ENCODE results near the gene RPS2.
"Not testable (repeated sequence)": the region's sequence is repeated elsewhere in the genome, so short reads cannot be mapped to it uniquely, and the experiment has no call there.

RPS2 gene

GRCh38 chr16:1968146-1968953, 3.7 kb upstream of the RPS2 start:
- H3K4me3 ChIP-seq (replicated peaks; ENCODE audit: low read depth, low read length), result no peak overlapping the region
- no peak for TF ChIP-seq CTCF (IDR thresholded peaks at IDR 0.05; ENCODE audit: low read depth, low read length, missing control alignments)
- no peak for DNase-seq (ENCODE audit: extremely low read depth, low read depth)

- no peak for DNase-seq (ENCODE audit: extremely low read depth, low read depth)
- peak within 1 kb of the TSS; percentile 86 for H3K4me3 ChIP-seq (replicated peaks; ENCODE audit: low read depth, low read length)
- TF ChIP-seq CTCF (IDR thresholded peaks at IDR 0.05; ENCODE audit: low read depth, low read length, missing control alignments), result no peak
These were observed 1.8 kb upstream of the RPS2 start, which contains the start of gene RNF151 for GRCh38 chr16:1966460-1966859. Gene RNF151 (plus strand): TSS chr16:1966856. CDS start chr16:1966882, 26 bp downstream.

- no peak for DNase-seq (ENCODE audit: extremely low read depth, low read depth)
- no peak for TF ChIP-seq CTCF (IDR thresholded peaks at IDR 0.05; ENCODE audit: low read depth, low read length, missing control alignments)
- H3K4me3 ChIP-seq (replicated peaks; ENCODE audit: low read depth, low read length), result peak overlapping the region; percentile 86
These were observed 873 bp upstream of the RPS2 start for GRCh38 chr16:1965396-1966001.

GRCh38 chr16:1963806-1964505, 670 bp downstream of the RPS2 start:
- no peak for DNase-seq (ENCODE audit: extremely low read depth, low read depth)
- peak overlapping the region; percentile 86 for H3K4me3 ChIP-seq (replicated peaks; ENCODE audit: low read depth, low read length)
- TF ChIP-seq CTCF (IDR thresholded peaks at IDR 0.05; ENCODE audit: low read depth, low read length, missing control alignments), result no peak

- not testable (repeated sequence) for DNase-seq (ENCODE audit: extremely low read depth, low read depth)
- peak overlapping the region; percentile 86 for H3K4me3 ChIP-seq (replicated peaks; ENCODE audit: low read depth, low read length)
These were observed 2.2 kb downstream of the RPS2 start for GRCh38 chr16:1962161-1963153.

- H3K4me3 ChIP-seq (replicated peaks; ENCODE audit: low read depth, low read length), result peak overlapping the region; percentile 86
- no peak for TF ChIP-seq CTCF (IDR thresholded peaks at IDR 0.05; ENCODE audit: low read depth, low read length, missing control alignments)
- no peak for DNase-seq (ENCODE audit: extremely low read depth, low read depth)
These were observed 3.0 kb downstream of the RPS2 start for GRCh38 chr16:1961651-1962067.
